Ovary (tissue), 9 donors: ENCODE results near the gene GCNT2. TPM values are rescaled to one million over a fixed set of nuclear protein-coding genes. Genes with fewer than 3 reads are reported as not detected.
"Not testable (repeated sequence)": the region's sequence is repeated elsewhere in the genome, so short reads cannot be mapped to it uniquely, and the experiment has no call there.

Experiments
- DNase-seq, 5 donors: peaks; one replicate each; pipeline ENCODE4 v3.0.0-alpha.2; 2019 to 2020
- H3K27ac ChIP-seq, 2 donors: fragments of 200-600 bp; one replicate each; pipeline versions ENCODE4 v1.5.1 to v1.8.0; 2019 to 2022
- H3K27me3 ChIP-seq: fragments of 200-600 bp; one replicate; pipeline ENCODE4 v1.8.0; 2022
- H3K36me3 ChIP-seq: fragments of 200-600 bp; sonication (generic); one replicate; pipeline ENCODE4 v1.5.1; 2019
- H3K4me1 ChIP-seq: one replicate; pipeline ENCODE4 v1.8.1; 2013; ENCODE audit warnings: mild to moderate bottlenecking, moderate library complexity; ENCODE audit not compliant: insufficient read depth
- H3K4me3 ChIP-seq: fragments of 200-600 bp; sonication (generic); one replicate; pipeline ENCODE4 v1.5.1; 2017
- H3K9me3 ChIP-seq, 2 donors: fragments of 200-600 bp in 1 of 2; sonication (generic) in 1 of 2; one replicate each; pipeline versions ENCODE4 v1.5.1 to v1.8.1; 2013 to 2019; ENCODE audit warnings: mild to moderate bottlenecking in 1 of 2, moderate library complexity in 1 of 2
- EP300 ChIP-seq: sonication (generic); formaldehyde crosslinking; IDR thresholded peaks from one replicate; pipeline ENCODE4 v1.6.1; 2017; ENCODE audit warnings: antibody characterized with exemption
- POLR2A ChIP-seq: fragments of 450-650 bp; IDR thresholded peaks from one replicate; pipeline ENCODE4 v1.6.1; 2017; ENCODE audit warnings: antibody characterized with exemption, mild to moderate bottlenecking, moderate library complexity
- WGBS, 3 donors: extraction: QIAGEN DNeasy Blood & Tissue Kit in 1 of 3; methylation state at CpG; one replicate each; pipeline versions ENCODE4 v1.1.5 to v1.1.7; 2013 to 2017; 5-methylcytosine and 5-hydroxymethylcytosine counted together
- intact Hi-C, 4 donors: fragments of 100-400 bp; cut with DNase I; formaldehyde crosslinking; loops; one replicate each; pipeline versions ENCODE4 v1.11.0 to v1.15.1; 2022 to 2023
- polyA plus RNA-seq, 2 donors: library from polyadenylated mRNA; stranded (reverse); fragments of 200-250 nt in 1 of 2; fragments of 350-450 nt in 1 of 2; fragmentation: Illumina TruSeq in 1 of 2; extraction: RNeasy Lipid Tissue Mini Kit (QIAGEN cat#74804) in 1 of 2; gene quantifications; one replicate each; pipeline ENCODE4 v1.2.3, GENCODE V29; 2013 to 2014
- total RNA-seq, 7 donors: library from RNA; depleted of rRNA in 2 of 7; stranded (reverse); fragments of >200 nt in 2 of 7; fragmentation: NEBNext Ultra II Directional in 3 of 7; extraction: Animal tissue kit (Norgen Biotek cat#: 25700) in 3 of 7; gene quantifications; one replicate each; pipeline versions ENCODE4 v1.1.0 to v1.2.4, GENCODE V29; 2016 to 2023
- TF ChIP-seq, protein P1 (sequence below), 3 donors: fragments of 450-650 bp in 2 of 3; fragments of 200-600 bp in 1 of 3; IDR thresholded peaks; one replicate each; pipeline versions ENCODE4 v1.5.1 to v1.8.0; 2016 to 2022; ENCODE audit warnings: antibody characterized with exemption in 3 of 3, mild to moderate bottlenecking in 1 of 3
- donor health status: DM: no; HTN: no; CAD: no; lungs with moderate emphysema.
- donor health status: DM: no; HTN: no; CAD: no.
- donor health status: Bipolar disorder and iron deficiency.
- donor health status: DM: yes; HTN: yes; CAD: no.
- donor health status: DM: no; HTN: no; CAD: no.
- donor health status: DM: yes; HTN: yes; CAD: no.

The GCNT2 gene
- total and polyA plus RNA-seq, 9 donors, result 0.92 to 3.8 (median 1.3) TPM

DNA sequence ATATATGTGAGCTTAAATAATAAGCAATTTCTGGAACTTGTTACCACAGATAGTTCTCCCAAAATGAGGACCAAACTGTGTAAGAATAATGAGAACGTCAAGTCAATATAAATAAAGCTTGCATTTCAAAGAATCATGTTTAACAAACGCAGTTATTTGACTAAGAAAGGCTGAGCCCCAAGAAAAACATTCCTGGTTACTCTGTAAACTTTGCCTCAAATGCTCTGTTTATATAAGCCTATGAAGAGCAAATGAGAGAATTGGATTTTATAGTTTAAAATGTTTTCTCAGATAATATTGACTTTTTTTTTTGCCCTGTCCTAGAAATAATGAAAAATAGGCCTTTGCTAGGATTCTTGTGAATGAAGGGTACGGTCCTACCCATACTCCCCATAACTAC, 91.9 kb downstream of the GCNT2 start:
- Histone ChIP-seq H3K27me3 (no peaks in the 10 kb centered on the region), H3K4me3 (no peak overlapping the region), H3K27ac (no peak overlapping the region), H3K36me3 (no peaks in the 10 kb centered on the region), H3K9me3 (peaks cover 0 to 4% of the 10 kb centered on the region in 2 donors), H3K4me1 (no peaks in the 10 kb centered on the region)
- no peak for DNase-seq
- WGBS, 3 donors, result 14 to 33% (median 27%) methylated on average over 3 of the region's 3 CpGs
- intact Hi-C loops, result loop anchor here in 1 of 4 donors (5.0 kb wide), 1 partner anchor 1401 kb away; no protein-coding TSS in a partner anchor
- TF ChIP-seq, protein P1, sequence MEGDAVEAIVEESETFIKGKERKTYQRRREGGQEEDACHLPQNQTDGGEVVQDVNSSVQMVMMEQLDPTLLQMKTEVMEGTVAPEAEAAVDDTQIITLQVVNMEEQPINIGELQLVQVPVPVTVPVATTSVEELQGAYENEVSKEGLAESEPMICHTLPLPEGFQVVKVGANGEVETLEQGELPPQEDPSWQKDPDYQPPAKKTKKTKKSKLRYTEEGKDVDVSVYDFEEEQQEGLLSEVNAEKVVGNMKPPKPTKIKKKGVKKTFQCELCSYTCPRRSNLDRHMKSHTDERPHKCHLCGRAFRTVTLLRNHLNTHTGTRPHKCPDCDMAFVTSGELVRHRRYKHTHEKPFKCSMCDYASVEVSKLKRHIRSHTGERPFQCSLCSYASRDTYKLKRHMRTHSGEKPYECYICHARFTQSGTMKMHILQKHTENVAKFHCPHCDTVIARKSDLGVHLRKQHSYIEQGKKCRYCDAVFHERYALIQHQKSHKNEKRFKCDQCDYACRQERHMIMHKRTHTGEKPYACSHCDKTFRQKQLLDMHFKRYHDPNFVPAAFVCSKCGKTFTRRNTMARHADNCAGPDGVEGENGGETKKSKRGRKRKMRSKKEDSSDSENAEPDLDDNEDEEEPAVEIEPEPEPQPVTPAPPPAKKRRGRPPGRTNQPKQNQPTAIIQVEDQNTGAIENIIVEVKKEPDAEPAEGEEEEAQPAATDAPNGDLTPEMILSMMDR (IDR thresholded peaks at IDR 0.05), result no peak
- TF ChIP-seq POLR2A, result no peak
- no peak for TF ChIP-seq EP300

- Histone ChIP-seq H3K4me3 (no peak overlapping the region), H3K27ac (no peak overlapping the region), H3K27me3 (no peaks in the 10 kb centered on the region), H3K4me1 (no peaks in the 10 kb centered on the region), H3K36me3 (no peaks in the 10 kb centered on the region), H3K9me3 (peaks cover 0 to 2% of the 10 kb centered on the region in 2 donors)
- no peak for TF ChIP-seq POLR2A
- no peak for DNase-seq
- intact Hi-C loops, result loop anchor here in 1 of 4 donors (5.0 kb wide), 1 partner anchor 1401 kb away; no protein-coding TSS in a partner anchor
- WGBS, 3 donors, result 52 to 67% (median 54%) methylated on average over 2 of the region's 2 CpGs
These were observed 92.6 kb downstream of the GCNT2 start for GRCh38 chr6:10613723-10614122.

GRCh38 chr6:10615675-10616074, 94.5 kb downstream of the GCNT2 start:
- Histone ChIP-seq H3K36me3 (no peaks in the 10 kb centered on the region), H3K9me3 (no peaks in the 10 kb centered on the region), H3K4me1 (no peaks in the 10 kb centered on the region), H3K27ac (no peak overlapping the region), H3K4me3 (no peak overlapping the region), H3K27me3 (no peaks in the 10 kb centered on the region)
- intact Hi-C loops, result no loop called here
- WGBS, 3 donors, result 76 to 89% (median 84%) methylated on average over 8 of the region's 8 CpGs
- TF ChIP-seq EP300, result no peak
- TF ChIP-seq, protein P1 (IDR thresholded peaks at IDR 0.05), result no peak
- no peak for TF ChIP-seq POLR2A
- no peak for DNase-seq

- H3K4me3 ChIP-seq, intact Hi-C loops, DNase-seq, H3K36me3 ChIP-seq, H3K27me3 ChIP-seq, H3K9me3 ChIP-seq, H3K27ac ChIP-seq, H3K4me1 ChIP-seq: not testable (repeated sequence)
- WGBS, 3 donors, result 88 to 93% (median 89%) methylated on average over 3 of the region's 3 CpGs
These were observed 95.1 kb downstream of the GCNT2 start for GRCh38 chr6:10616266-10616665.

DNA sequence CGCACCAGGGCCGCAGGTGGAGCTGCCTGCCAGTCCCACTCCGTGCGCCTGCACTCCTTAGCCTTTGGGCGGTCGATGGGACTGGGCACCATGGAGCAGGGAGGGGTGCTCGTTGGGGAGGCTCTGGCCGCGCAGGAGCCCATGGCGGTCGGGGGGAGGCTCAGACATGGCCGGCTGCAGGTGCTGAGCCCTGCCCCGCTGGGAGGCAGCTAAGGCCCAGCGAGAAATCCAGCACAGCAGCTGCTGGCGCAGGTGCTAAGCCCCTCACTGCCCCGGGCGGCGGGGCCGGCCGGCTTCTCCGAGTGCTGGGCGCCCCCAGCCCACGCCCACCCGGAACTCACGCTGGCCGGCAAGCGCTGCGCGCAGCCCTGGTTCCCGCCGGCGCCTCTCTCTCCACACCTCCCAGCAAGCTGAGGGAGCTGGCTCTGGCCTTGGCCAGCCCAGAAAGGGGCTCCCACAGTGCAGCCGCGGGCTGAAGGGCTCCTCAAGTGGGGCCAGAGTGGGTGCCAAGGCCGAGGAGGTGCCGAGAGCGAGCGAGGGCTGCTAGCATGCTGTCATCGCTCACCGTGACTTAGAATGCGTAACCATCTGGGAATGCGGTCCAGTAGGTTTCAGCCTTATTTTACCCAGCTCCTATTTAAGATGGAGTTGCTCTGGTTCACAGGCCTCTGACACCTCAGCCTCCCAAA, 96.0 kb downstream of the GCNT2 start:
- Histone ChIP-seq H3K9me3 (no peaks in the 10 kb centered on the region), H3K4me3 (no peak overlapping the region), H3K4me1 (no peaks in the 10 kb centered on the region), H3K27me3 (no peaks in the 10 kb centered on the region), H3K36me3 (no peaks in the 10 kb centered on the region), H3K27ac (no peak overlapping the region)
- TF ChIP-seq POLR2A (no peak), EP300 (no peak)
- TF ChIP-seq, protein P1 (IDR thresholded peaks at IDR 0.05), result no peak
- no peak for DNase-seq
- intact Hi-C loops, result no loop called here
- WGBS, 3 donors, result 93 to 96% (median 94%) methylated on average over 42 of the region's 42 CpGs
